Dendritic cell treated with granulocyte-macrophage colony-stimulating factor and Interleukin-4, amounts not matched to agents 40 ng/mL and 50 ng/mL, for 4 days (primary cell): ENCODE data around the gene ATP5MC2.
"Not testable (repeated sequence)": the region's sequence is repeated elsewhere in the genome, so short reads cannot be mapped to it uniquely, and the experiment has no call there.

ENCODE experiments used
- H3K27ac Mint-ChIP-seq: one replicate; pipeline ENCODE4 v1.8.0; 2022; ENCODE audit warnings: mild to moderate bottlenecking, mixed read lengths
- H3K27me3 Mint-ChIP-seq: one replicate; pipeline ENCODE4 v1.8.0; 2022; ENCODE audit warnings: mild to moderate bottlenecking, mixed read lengths
- H3K36me3 Mint-ChIP-seq: one replicate; pipeline ENCODE4 v1.8.0; 2022; ENCODE audit warnings: low read depth, mixed read lengths
- H3K4me1 Mint-ChIP-seq: one replicate; pipeline ENCODE4 v1.8.0; 2022; ENCODE audit warnings: low read depth, mixed read lengths
- H3K4me3 Mint-ChIP-seq: one replicate; pipeline ENCODE4 v1.8.0; 2022; ENCODE audit warnings: mild to moderate bottlenecking, moderate library complexity, mixed read lengths
- H3K9me3 Mint-ChIP-seq: one replicate; pipeline ENCODE4 v1.8.0; 2022; ENCODE audit warnings: mixed read lengths
- intact Hi-C: fragments of 100-400 bp; cut with micrococcal nuclease; formaldehyde crosslinking; loops from one replicate; pipeline ENCODE4 v1.15.0; 2022

The ATP5MC2 gene

DNA sequence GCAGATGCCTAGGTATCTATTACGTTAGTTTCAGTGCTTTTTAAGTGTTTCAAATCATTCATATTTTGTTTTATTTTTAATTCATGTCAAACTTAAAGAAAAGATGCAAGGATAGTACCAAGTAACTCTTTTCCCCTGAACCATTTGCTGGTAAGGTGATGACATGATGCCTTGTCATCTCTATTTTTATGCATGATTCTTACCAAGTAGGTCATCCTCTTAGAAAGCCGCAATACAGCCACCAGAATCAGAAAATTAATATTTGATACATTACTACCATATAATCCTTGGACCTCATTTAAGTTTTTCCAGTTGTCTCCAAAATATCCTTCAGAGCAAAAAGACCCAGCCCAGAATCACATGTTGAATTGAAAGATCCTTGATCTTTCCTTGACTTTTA, 22.3 kb downstream of the ATP5MC2 start:
- Mint-ChIP-seq H3K9me3 (no peaks in the 10 kb centered on the region), H3K27me3 (peaks cover 2% of the 10 kb centered on the region), H3K27ac (no peak overlapping the region), H3K4me1 (peaks cover 6% of the 10 kb centered on the region), H3K4me3 (no peak overlapping the region), H3K36me3 (no peaks in the 10 kb centered on the region)
- intact Hi-C loops, result no loop called here

- H3K27ac Mint-ChIP-seq, result no peak overlapping the region
- no peak overlapping the region for H3K4me3 Mint-ChIP-seq
- H3K4me1 Mint-ChIP-seq, result peaks cover 6% of the 10 kb centered on the region
- H3K36me3 Mint-ChIP-seq, result no peaks in the 10 kb centered on the region
- no peaks in the 10 kb centered on the region for H3K9me3 Mint-ChIP-seq
- intact Hi-C loops, result no loop called here
- peaks cover 2% of the 10 kb centered on the region for H3K27me3 Mint-ChIP-seq
Observed at GRCh38 chr12:53652366-53652765, 23.5 kb downstream of the ATP5MC2 start.

DNA sequence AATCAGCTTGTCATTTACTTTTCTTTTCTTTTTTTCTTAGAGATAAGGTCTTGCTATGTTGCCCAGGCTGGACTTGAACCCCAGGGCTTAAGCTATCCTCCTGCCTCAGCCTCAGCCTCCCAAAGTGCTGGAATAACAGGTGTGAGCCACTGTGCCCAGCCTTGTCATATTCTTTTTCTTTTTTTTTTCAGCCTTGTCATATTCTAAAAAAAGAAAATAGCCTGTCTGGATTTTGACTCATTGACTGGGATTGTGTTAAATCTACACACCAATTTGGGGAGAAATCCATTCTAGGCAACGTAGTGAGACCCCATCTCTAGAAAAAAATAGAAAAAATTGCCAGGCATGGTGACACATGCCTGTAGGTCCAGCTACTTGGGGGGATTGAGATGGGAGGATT, 24.1 kb downstream of the ATP5MC2 start:
- intact Hi-C loops, result no loop called here
- no peak overlapping the region for H3K27ac Mint-ChIP-seq
- H3K4me1 Mint-ChIP-seq, result peaks cover 1% of the 10 kb centered on the region
- H3K27me3 Mint-ChIP-seq, result peaks cover 2% of the 10 kb centered on the region
- H3K4me3 Mint-ChIP-seq, result no peak overlapping the region
- H3K9me3 Mint-ChIP-seq, result no peaks in the 10 kb centered on the region
- no peaks in the 10 kb centered on the region for H3K36me3 Mint-ChIP-seq

DNA sequence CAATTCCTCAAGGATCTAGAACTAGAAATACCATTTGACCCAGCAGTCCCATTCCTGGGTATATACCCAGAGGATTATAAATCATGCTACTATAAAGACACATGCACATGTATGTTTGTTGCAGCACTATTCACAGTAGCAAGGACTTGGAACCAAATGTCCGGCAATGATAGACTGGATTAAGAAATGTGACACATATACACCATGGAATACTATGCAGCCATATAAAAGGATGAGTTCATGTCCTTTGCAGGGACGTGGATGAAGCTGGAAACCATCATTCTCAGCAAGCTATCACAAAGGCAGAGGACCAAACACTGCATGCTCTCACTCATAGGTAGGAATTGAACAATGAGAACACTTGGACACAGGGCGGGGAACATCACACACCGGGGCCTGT, 29.6 kb downstream of the ATP5MC2 start:
- H3K27me3 Mint-ChIP-seq, H3K4me1 Mint-ChIP-seq, H3K27ac Mint-ChIP-seq, H3K36me3 Mint-ChIP-seq, intact Hi-C loops, H3K9me3 Mint-ChIP-seq, H3K4me3 Mint-ChIP-seq: not testable (repeated sequence)

DNA sequence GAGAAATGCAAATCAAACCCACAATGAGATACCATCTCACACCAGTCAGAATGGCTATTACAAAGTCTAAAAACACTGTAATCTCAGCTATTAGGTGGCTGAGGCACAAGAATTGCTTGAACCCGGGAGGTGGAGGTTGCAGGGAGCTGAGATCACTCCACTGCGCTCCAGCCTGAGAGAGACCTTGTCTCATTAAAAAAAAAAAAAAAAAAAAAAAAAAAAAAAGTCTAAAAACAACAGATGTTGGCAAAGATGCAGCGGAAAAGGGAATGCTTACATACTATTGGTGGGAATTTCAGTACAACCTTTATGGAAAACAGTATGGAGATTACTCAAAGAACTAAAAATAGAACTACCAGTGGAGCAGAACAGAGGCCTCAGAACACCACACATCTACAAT, 30.7 kb downstream of the ATP5MC2 start:
- Mint-ChIP-seq H3K36me3 (no peaks in the 10 kb centered on the region), H3K27ac (no peak overlapping the region), H3K27me3 (no peaks in the 10 kb centered on the region), H3K9me3 (no peaks in the 10 kb centered on the region), H3K4me1 (no peaks in the 10 kb centered on the region), H3K4me3 (no peak overlapping the region)
- intact Hi-C loops, result no loop called here

GRCh38 chr12:53644133-53644532, 31.8 kb downstream of the ATP5MC2 start:
- no peaks in the 10 kb centered on the region for H3K9me3 Mint-ChIP-seq
- no peak overlapping the region for H3K27ac Mint-ChIP-seq
- no peaks in the 10 kb centered on the region for H3K27me3 Mint-ChIP-seq
- H3K4me3 Mint-ChIP-seq, result no peak overlapping the region
- H3K36me3 Mint-ChIP-seq, result no peaks in the 10 kb centered on the region
- intact Hi-C loops, result no loop called here
- peaks cover 5% of the 10 kb centered on the region for H3K4me1 Mint-ChIP-seq

GRCh38 chr12:53643232-53643979, 32.5 kb downstream of the ATP5MC2 start:
- intact Hi-C loops, result no loop called here
- H3K27me3 Mint-ChIP-seq, result no peaks in the 10 kb centered on the region
- H3K9me3 Mint-ChIP-seq, result no peaks in the 10 kb centered on the region
- H3K4me1 Mint-ChIP-seq, result peaks cover 5% of the 10 kb centered on the region
- no peaks in the 10 kb centered on the region for H3K36me3 Mint-ChIP-seq
- H3K4me3 Mint-ChIP-seq, result no peak overlapping the region
- no peak overlapping the region for H3K27ac Mint-ChIP-seq

DNA sequence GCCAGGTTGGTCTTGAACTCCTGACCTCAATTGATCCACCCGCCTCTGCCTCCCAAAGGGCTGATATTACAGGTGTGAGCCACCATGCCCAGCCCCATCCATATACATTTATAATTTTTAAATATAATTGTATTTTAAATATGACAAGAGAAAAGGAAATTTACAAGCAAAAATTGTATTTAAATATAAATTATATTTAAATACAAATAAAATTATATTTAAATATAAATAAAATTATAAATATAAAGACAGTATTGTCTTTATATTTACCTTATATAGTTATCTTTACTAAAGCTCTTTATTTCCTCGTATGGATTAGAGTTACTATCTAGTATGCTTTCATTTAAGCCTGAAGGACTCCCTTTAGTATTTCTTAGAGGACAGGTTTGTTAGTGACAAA, 37.8 kb downstream of the ATP5MC2 start:
- Mint-ChIP-seq H3K4me1 (peaks cover 5% of the 10 kb centered on the region), H3K27me3 (no peaks in the 10 kb centered on the region), H3K27ac (no peak overlapping the region), H3K36me3 (no peaks in the 10 kb centered on the region), H3K9me3 (no peaks in the 10 kb centered on the region), H3K4me3 (no peak overlapping the region)
- intact Hi-C loops, result no loop called here

DNA sequence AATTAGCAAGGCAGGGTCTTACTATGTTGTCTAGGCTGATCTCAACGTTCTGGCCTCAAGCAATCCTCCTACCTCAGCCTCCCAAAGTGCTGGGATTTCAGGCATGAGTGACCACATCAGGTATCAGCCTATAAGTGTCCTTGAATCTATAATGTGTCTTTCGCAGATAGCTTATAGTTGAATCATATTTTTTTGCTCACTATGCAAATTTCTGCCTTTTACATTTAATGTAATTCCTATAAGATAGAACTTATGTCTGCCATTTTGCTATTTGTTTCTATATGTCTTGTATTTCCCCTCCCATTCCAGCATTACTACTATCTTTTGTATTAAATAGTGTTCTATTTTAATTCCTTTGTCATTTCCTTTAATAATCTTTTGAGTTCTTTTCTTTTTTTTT, 39.2 kb downstream of the ATP5MC2 start:
- Mint-ChIP-seq H3K4me3 (no peak overlapping the region), H3K27me3 (peaks cover 1% of the 10 kb centered on the region), H3K9me3 (no peaks in the 10 kb centered on the region), H3K4me1 (peaks cover 5% of the 10 kb centered on the region), H3K27ac (no peak overlapping the region), H3K36me3 (no peaks in the 10 kb centered on the region)
- intact Hi-C loops, result no loop called here

DNA sequence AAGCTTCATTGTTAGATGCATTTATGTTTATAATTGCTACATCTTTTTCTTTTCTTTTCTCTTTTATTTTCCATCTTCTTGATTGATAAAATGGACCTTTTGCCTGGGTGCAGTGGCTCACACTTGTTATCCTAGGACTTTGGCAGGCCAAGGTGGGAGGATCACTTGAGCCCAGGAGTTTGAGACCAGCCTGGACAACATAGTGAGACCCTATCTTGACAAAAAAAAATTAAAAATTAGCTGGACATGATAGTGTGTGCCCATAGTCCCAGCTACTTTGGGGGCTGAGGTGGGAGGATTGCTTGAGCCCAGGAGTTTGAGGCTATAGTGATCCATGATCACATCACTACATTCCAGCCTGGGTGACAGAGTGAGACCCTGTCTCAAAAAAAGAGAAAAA, 40.2 kb downstream of the ATP5MC2 start:
- H3K36me3 Mint-ChIP-seq, intact Hi-C loops, H3K27me3 Mint-ChIP-seq, H3K4me1 Mint-ChIP-seq, H3K27ac Mint-ChIP-seq, H3K9me3 Mint-ChIP-seq, H3K4me3 Mint-ChIP-seq: not testable (repeated sequence)

GRCh38 chr12:53631721-53632120, 44.2 kb downstream of the ATP5MC2 start:
- H3K4me1 Mint-ChIP-seq, result peaks cover 6% of the 10 kb centered on the region
- H3K9me3 Mint-ChIP-seq, result no peaks in the 10 kb centered on the region
- H3K27me3 Mint-ChIP-seq, result peaks cover 1% of the 10 kb centered on the region
- H3K4me3 Mint-ChIP-seq, result no peak overlapping the region
- H3K36me3 Mint-ChIP-seq, result no peaks in the 10 kb centered on the region
- no peak overlapping the region for H3K27ac Mint-ChIP-seq
- intact Hi-C loops, result no loop called here

- H3K27me3 Mint-ChIP-seq, result peaks cover 1% of the 10 kb centered on the region
- intact Hi-C loops, result no loop called here
- no peak overlapping the region for H3K27ac Mint-ChIP-seq
- H3K9me3 Mint-ChIP-seq, result no peaks in the 10 kb centered on the region
- peaks cover 20% of the 10 kb centered on the region for H3K36me3 Mint-ChIP-seq
- H3K4me1 Mint-ChIP-seq, result peaks cover 28% of the 10 kb centered on the region
- no peak overlapping the region for H3K4me3 Mint-ChIP-seq
Observed at GRCh38 chr12:53627919-53628318, 48.0 kb downstream of the ATP5MC2 start.

- Mint-ChIP-seq H3K9me3 (no peaks in the 10 kb centered on the region), H3K4me3 (peak overlapping the region; percentile 97), H3K4me1 (peaks cover 35% of the 10 kb centered on the region), H3K27ac (peak overlapping the region; percentile 89), H3K36me3 (peaks cover 20% of the 10 kb centered on the region), H3K27me3 (no peaks in the 10 kb centered on the region)
- intact Hi-C loops, result loop anchor here (1.0 kb wide), 2 partner anchors 8 to 50 kb away; partner anchors contain the start of gene ATP5MC2
Observed at GRCh38 chr12:53626702-53627169, 49.1 kb downstream of the ATP5MC2 start.

DNA sequence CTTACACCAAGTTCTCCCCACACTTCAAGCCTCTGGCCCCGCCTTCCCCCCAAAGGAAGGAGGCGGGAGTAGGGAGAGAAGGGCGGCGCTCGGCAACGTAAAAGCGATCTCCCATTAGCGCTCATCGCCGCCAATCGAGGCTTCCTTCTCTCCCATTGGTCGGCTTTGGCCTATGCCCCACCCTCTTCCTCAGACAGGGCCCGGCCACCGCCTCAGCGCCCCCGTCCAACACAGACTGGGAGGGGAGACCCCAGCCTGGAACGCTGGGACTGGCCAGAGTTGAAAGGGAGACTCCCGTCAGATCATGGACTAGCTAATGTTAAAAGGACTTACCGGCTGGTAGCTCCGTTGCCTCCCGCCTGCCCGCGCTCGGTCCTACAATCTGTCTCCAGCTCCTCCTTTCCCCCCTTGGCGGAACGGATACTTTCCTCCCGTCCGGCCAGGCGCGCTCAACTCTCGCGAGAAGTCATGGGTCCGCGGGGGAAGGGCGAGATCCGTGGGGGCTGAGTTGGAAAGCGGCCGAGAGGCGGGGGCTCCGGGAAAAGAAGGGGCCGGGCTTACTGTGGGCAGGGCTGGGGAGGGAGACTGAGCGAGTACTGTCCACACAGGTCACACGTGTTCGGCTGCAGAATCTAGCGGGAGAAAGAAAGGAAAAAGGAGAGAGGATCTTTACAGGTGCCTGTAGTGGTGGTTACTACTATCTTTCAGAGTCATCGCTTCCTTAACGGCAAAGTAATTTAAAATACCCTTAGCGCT, 49.8 kb downstream of the ATP5MC2 start, which contains the start of gene ATF7:
Gene ATF7 (minus strand): TSS at position 437 of the 756 bp plus-strand sequence. CDS start 25,382 bp downstream, outside the sequence.
- no peaks in the 10 kb centered on the region for H3K27me3 Mint-ChIP-seq
- H3K36me3 Mint-ChIP-seq, result peaks cover 20% of the 10 kb centered on the region
- intact Hi-C loops, result loop anchor here (1.0 kb wide), 2 partner anchors 8 to 50 kb away; partner anchors contain the start of gene ATP5MC2

More for the DNA sequence above, 49.8 kb downstream of the ATP5MC2 start, which contains the start of gene ATF7:
- peak within 1 kb of the TSS; percentile 89 for H3K27ac Mint-ChIP-seq
- H3K9me3 Mint-ChIP-seq, result no peaks in the 10 kb centered on the region
- H3K4me1 Mint-ChIP-seq, result peaks cover 35% of the 10 kb centered on the region
- H3K4me3 Mint-ChIP-seq, result peak within 1 kb of the TSS; percentile 97
